ENCODE measurements around the gene CEP250. TPM values are rescaled to one million over a fixed set of nuclear protein-coding genes. Genes with fewer than 3 reads are reported as not detected.

The CEP250 gene, protein sequence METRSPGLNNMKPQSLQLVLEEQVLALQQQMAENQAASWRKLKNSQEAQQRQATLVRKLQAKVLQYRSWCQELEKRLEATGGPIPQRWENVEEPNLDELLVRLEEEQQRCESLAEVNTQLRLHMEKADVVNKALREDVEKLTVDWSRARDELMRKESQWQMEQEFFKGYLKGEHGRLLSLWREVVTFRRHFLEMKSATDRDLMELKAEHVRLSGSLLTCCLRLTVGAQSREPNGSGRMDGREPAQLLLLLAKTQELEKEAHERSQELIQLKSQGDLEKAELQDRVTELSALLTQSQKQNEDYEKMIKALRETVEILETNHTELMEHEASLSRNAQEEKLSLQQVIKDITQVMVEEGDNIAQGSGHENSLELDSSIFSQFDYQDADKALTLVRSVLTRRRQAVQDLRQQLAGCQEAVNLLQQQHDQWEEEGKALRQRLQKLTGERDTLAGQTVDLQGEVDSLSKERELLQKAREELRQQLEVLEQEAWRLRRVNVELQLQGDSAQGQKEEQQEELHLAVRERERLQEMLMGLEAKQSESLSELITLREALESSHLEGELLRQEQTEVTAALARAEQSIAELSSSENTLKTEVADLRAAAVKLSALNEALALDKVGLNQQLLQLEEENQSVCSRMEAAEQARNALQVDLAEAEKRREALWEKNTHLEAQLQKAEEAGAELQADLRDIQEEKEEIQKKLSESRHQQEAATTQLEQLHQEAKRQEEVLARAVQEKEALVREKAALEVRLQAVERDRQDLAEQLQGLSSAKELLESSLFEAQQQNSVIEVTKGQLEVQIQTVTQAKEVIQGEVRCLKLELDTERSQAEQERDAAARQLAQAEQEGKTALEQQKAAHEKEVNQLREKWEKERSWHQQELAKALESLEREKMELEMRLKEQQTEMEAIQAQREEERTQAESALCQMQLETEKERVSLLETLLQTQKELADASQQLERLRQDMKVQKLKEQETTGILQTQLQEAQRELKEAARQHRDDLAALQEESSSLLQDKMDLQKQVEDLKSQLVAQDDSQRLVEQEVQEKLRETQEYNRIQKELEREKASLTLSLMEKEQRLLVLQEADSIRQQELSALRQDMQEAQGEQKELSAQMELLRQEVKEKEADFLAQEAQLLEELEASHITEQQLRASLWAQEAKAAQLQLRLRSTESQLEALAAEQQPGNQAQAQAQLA (N-terminal part only)
- 26.7 and 31.4 TPM in 2 replicates for total RNA-seq

DNA sequence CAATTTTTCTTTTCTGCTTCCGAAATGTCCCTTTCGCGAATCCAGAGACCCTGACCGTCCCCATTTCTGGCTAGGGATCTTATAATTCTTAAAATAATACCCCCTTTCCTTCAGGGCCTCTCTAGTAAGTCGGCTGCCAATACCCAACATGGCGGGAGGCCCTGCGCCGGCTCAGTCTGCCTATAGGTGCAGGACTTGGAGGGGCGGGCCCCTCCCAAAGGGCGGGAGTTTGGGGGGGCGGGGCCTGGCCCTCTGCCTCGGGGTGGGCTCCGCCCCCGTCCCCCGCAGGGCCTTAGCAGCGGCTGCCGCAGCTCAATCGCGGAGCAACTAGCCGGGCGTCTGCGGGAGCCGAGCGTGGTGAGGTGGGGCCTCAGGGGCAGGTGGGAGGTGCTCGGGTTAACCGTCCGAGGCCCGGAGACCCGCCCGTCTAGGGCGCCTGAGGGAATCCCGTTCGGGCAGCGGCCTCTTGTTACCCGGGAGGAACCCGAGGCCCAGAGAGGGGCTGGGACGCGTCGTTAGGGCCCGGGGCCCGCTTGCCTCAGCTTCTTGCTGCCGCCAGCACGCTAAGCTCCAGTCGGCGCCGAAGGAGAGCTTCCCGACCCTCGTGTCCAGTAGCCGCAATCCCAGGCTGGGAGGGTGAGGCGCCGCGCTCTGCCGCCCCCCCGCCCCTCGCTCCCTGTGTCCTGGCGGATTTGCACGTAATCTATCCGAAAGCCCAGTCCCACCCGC lies at the start of gene CEP250:
Gene CEP250 (plus strand): TSS at position 718 of the 729 bp plus-strand sequence. CDS start 6,770 bp downstream, outside the sequence.

DNA sequence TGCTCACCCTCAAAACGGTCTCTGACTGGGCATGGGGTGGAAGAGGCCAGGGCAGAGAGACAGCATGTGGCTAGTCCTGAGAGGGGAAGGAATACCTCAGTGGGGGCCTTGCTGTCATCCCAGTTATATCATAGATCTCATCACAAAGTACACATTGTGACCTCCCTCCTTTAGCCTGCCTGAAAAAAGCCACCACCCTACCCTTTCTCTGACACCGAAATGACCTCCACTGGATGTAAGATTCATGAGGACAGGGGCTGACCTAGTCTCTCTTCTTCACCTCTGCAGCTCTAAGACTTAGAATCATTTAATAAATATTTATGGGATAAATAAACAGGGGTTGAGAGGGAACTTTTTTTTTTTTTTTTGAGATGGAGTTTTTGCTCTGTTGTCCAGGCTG lies 74.2 kb downstream of the CEP250 start, which contains the start of gene C20orf173:
Gene C20orf173 (minus strand): TSS at position 101 of the 400 bp plus-strand sequence. CDS start 279 bp downstream, outside the sequence.

DNA sequence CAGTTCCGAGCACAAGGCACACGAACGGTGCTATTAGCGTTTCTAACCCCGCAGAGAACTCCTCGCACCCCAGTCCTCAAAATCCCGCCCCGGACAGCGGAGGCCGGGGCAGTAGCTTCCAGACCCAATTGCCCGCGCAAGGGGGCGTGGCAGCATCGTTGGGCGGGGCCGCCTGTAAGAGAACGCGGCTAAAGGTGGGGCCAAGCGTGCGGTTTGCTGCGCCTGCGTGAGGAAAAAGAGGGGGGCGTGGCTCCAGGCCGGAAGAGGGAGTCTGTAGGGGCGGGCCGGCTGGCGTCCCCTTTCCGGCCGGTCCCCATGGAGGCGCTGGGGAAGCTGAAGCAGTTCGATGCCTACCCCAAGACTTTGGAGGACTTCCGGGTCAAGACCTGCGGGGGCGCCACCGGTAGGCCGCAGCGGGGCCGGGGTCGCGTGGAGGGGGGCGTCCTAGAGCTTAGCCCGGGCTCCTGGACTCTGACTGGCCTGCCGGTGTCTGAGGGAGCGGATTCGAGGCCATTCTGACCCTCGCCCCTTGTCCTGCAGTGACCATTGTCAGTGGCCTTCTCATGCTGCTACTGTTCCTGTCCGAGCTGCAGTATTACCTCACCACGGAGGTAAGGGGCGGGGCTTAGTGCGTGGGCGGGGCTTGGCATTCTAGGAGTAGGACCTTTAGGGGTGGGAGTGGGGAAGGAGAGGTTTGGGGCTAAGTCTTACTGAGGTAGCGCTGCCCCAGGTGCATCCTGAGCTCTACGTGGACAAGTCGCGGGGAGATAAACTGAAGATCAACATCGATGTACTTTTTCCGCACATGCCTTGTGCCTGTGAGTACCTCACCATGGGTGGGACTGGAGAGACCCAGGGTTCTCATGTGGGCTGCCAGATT lies 86.6 kb downstream of the CEP250 start, which contains the start of gene ERGIC3:
Gene ERGIC3 (plus strand): TSS at position 296 of the 880 bp plus-strand sequence. CDS start 20 bp downstream, at position 316.

Other genes starting within 250 kb of the CEP250 start
- gene MMP24, start 228.9 kb upstream of the CEP250 start, total RNA-seq = 14.5 and 63.9 TPM in 2 replicates
- 38.0 and 39.1 TPM in 2 replicates for gene MMP24OS, start 177.5 kb upstream of the CEP250 start, total RNA-seq
- 244 and 387 TPM in 2 replicates for gene EIF6, start 170.8 kb upstream of the CEP250 start, total RNA-seq
- not detected in 2 replicates for gene FAM83C, start 163.2 kb upstream of the CEP250 start, total RNA-seq
- gene UQCC1, start 43.6 kb upstream of the CEP250 start, total RNA-seq = 33.2 and 36.4 TPM in 2 replicates
- gene GDF5, start 17.4 kb upstream of the CEP250 start, total RNA-seq = 12.7 and 15.5 TPM in 2 replicates
- gene C20orf173, start 74.1 kb downstream of the CEP250 start, total RNA-seq = not detected in 2 replicates
- 196 and 283 TPM in 2 replicates for gene ERGIC3, start 86.5 kb downstream of the CEP250 start, total RNA-seq
- 5.1 and 13.8 TPM in 2 replicates for gene SPAG4, start 160.2 kb downstream of the CEP250 start, total RNA-seq
- 155 and 248 TPM in 2 replicates for gene CPNE1, start 209.3 kb downstream of the CEP250 start, total RNA-seq
- gene RBM12, start 209.3 kb downstream of the CEP250 start, total RNA-seq = 21.9 and 28.2 TPM in 2 replicates
- gene NFS1, start 243.8 kb downstream of the CEP250 start, total RNA-seq = 43.0 and 82.5 TPM in 2 replicates
- gene ROMO1, start 243.8 kb downstream of the CEP250 start, total RNA-seq = 239 and 471 TPM in 2 replicates

Data from mesangial cell (primary cell).